ENCODE measurements around the gene SRY. TPM values are rescaled to one million over a fixed set of nuclear protein-coding genes. Genes with fewer than 3 reads are reported as not detected.
"Not testable (repeated sequence)": the region's sequence is repeated elsewhere in the genome, so short reads cannot be mapped to it uniquely, and the experiment has no call there.

SRY gene
- total RNA-seq, 1 experiment from 2014 or later: not detected

- Histone ChIP-seq H3K27me3 (replicated peaks; ENCODE audit: insufficient read depth, low read depth, low read length, poor library complexity) (no peaks in the 10 kb centered on the region), H3K4me1 (ENCODE audit: insufficient read depth, low read length, poor library complexity, severe bottlenecking) (no peaks in the 10 kb centered on the region), H3K9me3 (ENCODE audit: low read depth, low read length, poor library complexity, severe bottlenecking) (no peaks in the 10 kb centered on the region), H3K4me3 (ENCODE audit: low read depth, low read length, poor library complexity, severe bottlenecking) (no peak overlapping the region), H3K36me3 (ENCODE audit: insufficient read depth, low read length, poor library complexity, severe bottlenecking) (no peaks in the 10 kb centered on the region), H3K27ac (ENCODE audit: low read depth, low read length, poor library complexity, severe bottlenecking) (no peak overlapping the region)
- no peak for DNase-seq (ENCODE audit: low spot score)
- ChIA-PET POLR2A (ENCODE audit: low non-redundant PET) (no interaction called here), CTCF (no interaction called here)
- intact Hi-C loops (cut with micrococcal nuclease; ENCODE audit: unreplicated experiment): no loop called here
- TF ChIP-seq CTCF (conservative IDR thresholded peaks at IDR 0.05; ENCODE audit: low read depth, low read length): no peak
- no peak for TF ChIP-seq EZH2 (IDR thresholded peaks at IDR 0.05; ENCODE audit: borderline replicate concordance, low read depth, low read length, poor library complexity, severe bottlenecking)
- no TSS peak for BruUV-seq (replicated peaks)
These were observed 41.0 kb upstream of the SRY start for GRCh38 chrY:2828497-2828896.

- no peaks in the 10 kb centered on the region for H3K4me1 ChIP-seq (ENCODE audit: insufficient read depth, low read length, poor library complexity, severe bottlenecking)
- TF ChIP-seq EZH2 (IDR thresholded peaks at IDR 0.05; ENCODE audit: borderline replicate concordance, low read depth, low read length, poor library complexity, severe bottlenecking): no peak
- no peak overlapping the region for H3K27ac ChIP-seq (ENCODE audit: low read depth, low read length, poor library complexity, severe bottlenecking)
- no peaks in the 10 kb centered on the region for H3K9me3 ChIP-seq (ENCODE audit: low read depth, low read length, poor library complexity, severe bottlenecking)
- no peaks in the 10 kb centered on the region for H3K27me3 ChIP-seq (replicated peaks; ENCODE audit: insufficient read depth, low read depth, low read length, poor library complexity)
- no peak for DNase-seq (ENCODE audit: low spot score)
- CTCF ChIA-PET: no interaction called here
- intact Hi-C loops (cut with micrococcal nuclease; ENCODE audit: unreplicated experiment): no loop called here
- POLR2A ChIA-PET (ENCODE audit: low non-redundant PET): no interaction called here
- BruUV-seq (replicated peaks): no TSS peak
- H3K4me3 ChIP-seq (ENCODE audit: low read depth, low read length, poor library complexity, severe bottlenecking): no peak overlapping the region
- H3K36me3 ChIP-seq (ENCODE audit: insufficient read depth, low read length, poor library complexity, severe bottlenecking): no peaks in the 10 kb centered on the region
These were observed 37.0 kb upstream of the SRY start for GRCh38 chrY:2824471-2824870.

GRCh38 chrY:2817146-2817896 lies 29.8 kb upstream of the SRY start:
- CTCF ChIA-PET; POLR2A ChIA-PET (ENCODE audit: low non-redundant PET); H3K4me3 ChIP-seq (ENCODE audit: low read depth, low read length, poor library complexity, severe bottlenecking); H3K36me3 ChIP-seq (ENCODE audit: insufficient read depth, low read length, poor library complexity, severe bottlenecking); H3K9me3 ChIP-seq (ENCODE audit: low read depth, low read length, poor library complexity, severe bottlenecking); H3K27ac ChIP-seq (ENCODE audit: low read depth, low read length, poor library complexity, severe bottlenecking); intact Hi-C loops (cut with micrococcal nuclease; ENCODE audit: unreplicated experiment); H3K4me1 ChIP-seq (ENCODE audit: insufficient read depth, low read length, poor library complexity, severe bottlenecking); BruUV-seq (replicated peaks); DNase-seq (ENCODE audit: low spot score); H3K27me3 ChIP-seq (replicated peaks; ENCODE audit: insufficient read depth, low read depth, low read length, poor library complexity): not testable (repeated sequence)

- Histone ChIP-seq H3K4me3 (ENCODE audit: low read depth, low read length, poor library complexity, severe bottlenecking) (no peak overlapping the region), H3K27ac (ENCODE audit: low read depth, low read length, poor library complexity, severe bottlenecking) (no peak overlapping the region), H3K9me3 (ENCODE audit: low read depth, low read length, poor library complexity, severe bottlenecking) (no peaks in the 10 kb centered on the region), H3K27me3 (replicated peaks; ENCODE audit: insufficient read depth, low read depth, low read length, poor library complexity) (no peaks in the 10 kb centered on the region), H3K4me1 (ENCODE audit: insufficient read depth, low read length, poor library complexity, severe bottlenecking) (no peaks in the 10 kb centered on the region), H3K36me3 (ENCODE audit: insufficient read depth, low read length, poor library complexity, severe bottlenecking) (no peaks in the 10 kb centered on the region)
- no peak for DNase-seq (ENCODE audit: low spot score)
- CTCF ChIA-PET: no interaction called here
- no TSS peak for BruUV-seq (replicated peaks)
- no peak for TF ChIP-seq EZH2 (IDR thresholded peaks at IDR 0.05; ENCODE audit: borderline replicate concordance, low read depth, low read length, poor library complexity, severe bottlenecking)
- TF ChIP-seq CTCF (conservative IDR thresholded peaks at IDR 0.05; ENCODE audit: low read depth, low read length): no peak
- intact Hi-C loops (cut with micrococcal nuclease; ENCODE audit: unreplicated experiment): no loop called here
- POLR2A ChIA-PET (ENCODE audit: low non-redundant PET): no interaction called here
These were observed 12.8 kb upstream of the SRY start for GRCh38 chrY:2800246-2800645.

Measured in A673 (cell line).